ENCODE results near the gene ERVMER34-1.

DNA sequence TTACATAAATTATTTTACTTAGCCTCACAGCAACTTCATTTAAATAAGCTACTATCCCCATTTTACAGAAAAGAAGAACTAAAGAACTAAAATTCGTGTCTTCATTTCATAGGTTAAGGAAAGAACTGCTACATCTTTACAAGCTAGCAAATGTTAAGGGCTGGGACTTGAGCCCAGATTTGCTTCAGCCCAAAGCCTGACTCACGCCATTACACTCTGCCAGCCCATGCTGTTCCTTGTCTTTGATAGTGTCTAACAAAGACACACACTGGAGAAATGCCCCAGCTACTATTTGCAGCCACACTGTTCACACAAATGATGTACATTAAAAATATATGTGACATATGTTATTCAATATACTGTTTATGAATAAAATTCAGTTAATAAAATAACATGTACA is 29.0 kb upstream of the ERVMER34-1 start:
- TF ChIP-seq YY1 (IDR thresholded peaks at IDR 0.05; ENCODE audit: insufficient read depth, insufficient read length) (no peak), ZNF274 (IDR thresholded peaks at IDR 0.05; ENCODE audit: low read depth, low read length) (no peak), SUZ12 (IDR thresholded peaks at IDR 0.05; ENCODE audit: extremely low read depth, insufficient read depth, insufficient read length) (no peak)

All from NT2/D1 (cell line).